ENCODE results near the gene RNF215.

RNF215 gene

GRCh38 chr22:30337461-30337778, 49.8 kb downstream of the RNF215 start:
- H3K9me3 ChIP-seq (ENCODE audit: insufficient read depth, low read depth, low read length): peaks cover 2% of the 10 kb centered on the region
- no peak overlapping the region for H4K91ac ChIP-seq (ENCODE audit: low read depth, low read length)
- H3K79me2 ChIP-seq (ENCODE audit: control insufficient read depth, insufficient read depth, low read length, poor library complexity): no peaks in the 10 kb centered on the region
- H3K36me3 ChIP-seq (ENCODE audit: control insufficient read depth in 1 of 2, insufficient read depth in 2 of 2, low read length in 2 of 2): peaks cover 88 to 95% of the 10 kb centered on the region in 2 experiments
- no peak overlapping the region for H2BK5ac ChIP-seq (ENCODE audit: low read depth, low read length, poor library complexity)
- H2AK5ac ChIP-seq (ENCODE audit: low read length): no peak overlapping the region
- no peak overlapping the region for H3K4me2 ChIP-seq (ENCODE audit: low read length)
- H2BK12ac ChIP-seq (ENCODE audit: low read length): no peak overlapping the region
- peaks cover 9% of the 10 kb centered on the region for H3K79me1 ChIP-seq (ENCODE audit: low read length)
- H3K9ac ChIP-seq (ENCODE audit: low read length): no peak overlapping the region
- DNase-seq: no peak
- no peaks in the 10 kb centered on the region for H3K27me3 ChIP-seq (ENCODE audit: insufficient read depth, low read length)
- H3K4me3 ChIP-seq (ENCODE audit: low read depth, low read length): no peak overlapping the region
- WGBS (ENCODE audit: extremely low coverage, insufficient coverage, insufficient read length): no CpG with 5 or more reads among the region's 8 CpGs
- no peak overlapping the region for H3K23ac ChIP-seq (ENCODE audit: low read length)
- H3K27ac ChIP-seq (ENCODE audit: low read depth, low read length): no peak overlapping the region
- no peak overlapping the region for H4K12ac ChIP-seq (ENCODE audit: low read depth, low read length)
- peaks cover 14 to 19% of the 10 kb centered on the region in 2 experiments for H3K4me1 ChIP-seq (ENCODE audit: control insufficient read depth in 1 of 2, insufficient read depth in 2 of 2, low read length in 2 of 2)
- no peak overlapping the region for H4K8ac ChIP-seq (ENCODE audit: low read depth, low read length)
- H3K4ac ChIP-seq (ENCODE audit: low read depth, low read length): no peak overlapping the region
- H2BK120ac ChIP-seq (ENCODE audit: insufficient read depth, low read length, poor library complexity): no peak overlapping the region
- no peak overlapping the region for H2AFZ ChIP-seq (ENCODE audit: insufficient read depth, low read length, poor library complexity)
- H3K18ac ChIP-seq (ENCODE audit: low read length): no peak overlapping the region
- H3K14ac ChIP-seq (ENCODE audit: low read length): no peak overlapping the region

- WGBS (ENCODE audit: extremely low coverage, insufficient coverage, insufficient read length): no CpG with 5 or more reads among the region's 4 CpGs
- H3K9me3 ChIP-seq (ENCODE audit: insufficient read depth, low read depth, low read length): peaks cover 2% of the 10 kb centered on the region
- H4K91ac ChIP-seq (ENCODE audit: low read depth, low read length): no peak overlapping the region
- H3K18ac ChIP-seq (ENCODE audit: low read length): no peak overlapping the region
- no peak overlapping the region for H2AK5ac ChIP-seq (ENCODE audit: low read length)
- no peaks in the 10 kb centered on the region for H3K27me3 ChIP-seq (ENCODE audit: insufficient read depth, low read length)
- H3K36me3 ChIP-seq (ENCODE audit: control insufficient read depth in 1 of 2, insufficient read depth in 2 of 2, low read length in 2 of 2): peaks cover 85 to 90% of the 10 kb centered on the region in 2 experiments
- H3K9ac ChIP-seq (ENCODE audit: low read length): no peak overlapping the region
- H4K12ac ChIP-seq (ENCODE audit: low read depth, low read length): no peak overlapping the region
- H2AFZ ChIP-seq (ENCODE audit: insufficient read depth, low read length, poor library complexity): no peak overlapping the region
- H3K4me2 ChIP-seq (ENCODE audit: low read length): no peak overlapping the region
- H2BK5ac ChIP-seq (ENCODE audit: low read depth, low read length, poor library complexity): no peak overlapping the region
- no peaks in the 10 kb centered on the region for H3K79me2 ChIP-seq (ENCODE audit: control insufficient read depth, insufficient read depth, low read length, poor library complexity)
- H2BK120ac ChIP-seq (ENCODE audit: insufficient read depth, low read length, poor library complexity): no peak overlapping the region
- peaks cover 17 to 22% of the 10 kb centered on the region in 2 experiments for H3K4me1 ChIP-seq (ENCODE audit: control insufficient read depth in 1 of 2, insufficient read depth in 2 of 2, low read length in 2 of 2)
- H3K4ac ChIP-seq (ENCODE audit: low read depth, low read length): no peak overlapping the region
- H4K8ac ChIP-seq (ENCODE audit: low read depth, low read length): no peak overlapping the region
- H3K4me3 ChIP-seq (ENCODE audit: low read depth, low read length): no peak overlapping the region
- peaks cover 11% of the 10 kb centered on the region for H3K79me1 ChIP-seq (ENCODE audit: low read length)
- DNase-seq: peak in 1 of 2 donors; percentile 37
- H2BK12ac ChIP-seq (ENCODE audit: low read length): no peak overlapping the region
- H3K14ac ChIP-seq (ENCODE audit: low read length): no peak overlapping the region
- H3K23ac ChIP-seq (ENCODE audit: low read length): no peak overlapping the region
- no peak overlapping the region for H3K27ac ChIP-seq (ENCODE audit: low read depth, low read length)
Measured at GRCh38 chr22:30336752-30337460, 50.3 kb downstream of the RNF215 start.

- Histone ChIP-seq H2AK5ac (ENCODE audit: low read length) (no peak overlapping the region), H2BK120ac (ENCODE audit: insufficient read depth, low read length, poor library complexity) (no peak overlapping the region), H3K9me3 (ENCODE audit: insufficient read depth, low read depth, low read length) (peaks cover 2% of the 10 kb centered on the region), H2BK12ac (ENCODE audit: low read length) (no peak overlapping the region), H3K18ac (ENCODE audit: low read length) (no peak overlapping the region), H4K12ac (ENCODE audit: low read depth, low read length) (no peak overlapping the region), H4K8ac (ENCODE audit: low read depth, low read length) (no peak overlapping the region), H3K79me1 (ENCODE audit: low read length) (peaks cover 17% of the 10 kb centered on the region), H3K4ac (ENCODE audit: low read depth, low read length) (no peak overlapping the region), H3K27me3 (ENCODE audit: insufficient read depth, low read length) (no peaks in the 10 kb centered on the region), H3K14ac (ENCODE audit: low read length) (no peak overlapping the region), H3K23ac (ENCODE audit: low read length) (no peak overlapping the region), H3K9ac (ENCODE audit: low read length) (no peak overlapping the region), H4K91ac (ENCODE audit: low read depth, low read length) (no peak overlapping the region), H2BK5ac (ENCODE audit: low read depth, low read length, poor library complexity) (no peak overlapping the region), H3K4me2 (ENCODE audit: low read length) (no peak overlapping the region), H3K4me1 (ENCODE audit: control insufficient read depth in 1 of 2, insufficient read depth in 2 of 2, low read length in 2 of 2) (peaks cover 23 to 28% of the 10 kb centered on the region in 2 experiments), H3K79me2 (ENCODE audit: control insufficient read depth, insufficient read depth, low read length, poor library complexity) (peaks cover 3% of the 10 kb centered on the region), H3K36me3 (ENCODE audit: control insufficient read depth in 1 of 2, insufficient read depth in 2 of 2, low read length in 2 of 2) (peaks cover 68 to 76% of the 10 kb centered on the region in 2 experiments), H3K27ac (ENCODE audit: low read depth, low read length) (no peak overlapping the region), H2AFZ (ENCODE audit: insufficient read depth, low read length, poor library complexity) (no peak overlapping the region), H3K4me3 (ENCODE audit: low read depth, low read length) (no peak overlapping the region)
- no CpG with 5 or more reads among the region's 1 CpG for WGBS (ENCODE audit: extremely low coverage, insufficient coverage, insufficient read length)
- DNase-seq: peak; percentile 58 to 62
Measured at GRCh38 chr22:30335236-30335635, 52.0 kb downstream of the RNF215 start.

- H4K91ac ChIP-seq (ENCODE audit: low read depth, low read length): no peak overlapping the region
- H3K4ac ChIP-seq (ENCODE audit: low read depth, low read length): no peak overlapping the region
- H3K9me3 ChIP-seq (ENCODE audit: insufficient read depth, low read depth, low read length): peaks cover 2% of the 10 kb centered on the region
- H3K4me2 ChIP-seq (ENCODE audit: low read length): no peak overlapping the region
- peaks cover 22% of the 10 kb centered on the region for H3K79me1 ChIP-seq (ENCODE audit: low read length)
- H2BK120ac ChIP-seq (ENCODE audit: insufficient read depth, low read length, poor library complexity): no peak overlapping the region
- DNase-seq: no peak
- no CpG with 5 or more reads among the region's 4 CpGs for WGBS (ENCODE audit: extremely low coverage, insufficient coverage, insufficient read length)
- H3K4me1 ChIP-seq (ENCODE audit: control insufficient read depth in 1 of 2, insufficient read depth in 2 of 2, low read length in 2 of 2): peaks cover 23 to 28% of the 10 kb centered on the region in 2 experiments
- H2AK5ac ChIP-seq (ENCODE audit: low read length): no peak overlapping the region
- no peak overlapping the region for H2BK5ac ChIP-seq (ENCODE audit: low read depth, low read length, poor library complexity)
- no peak overlapping the region for H3K23ac ChIP-seq (ENCODE audit: low read length)
- no peak overlapping the region for H2AFZ ChIP-seq (ENCODE audit: insufficient read depth, low read length, poor library complexity)
- H3K27ac ChIP-seq (ENCODE audit: low read depth, low read length): no peak overlapping the region
- H4K12ac ChIP-seq (ENCODE audit: low read depth, low read length): no peak overlapping the region
- no peak overlapping the region for H4K8ac ChIP-seq (ENCODE audit: low read depth, low read length)
- H3K79me2 ChIP-seq (ENCODE audit: control insufficient read depth, insufficient read depth, low read length, poor library complexity): peaks cover 3% of the 10 kb centered on the region
- no peak overlapping the region for H2BK12ac ChIP-seq (ENCODE audit: low read length)
- H3K36me3 ChIP-seq (ENCODE audit: control insufficient read depth in 1 of 2, insufficient read depth in 2 of 2, low read length in 2 of 2): peaks cover 62 to 70% of the 10 kb centered on the region in 2 experiments
- no peaks in the 10 kb centered on the region for H3K27me3 ChIP-seq (ENCODE audit: insufficient read depth, low read length)
- H3K4me3 ChIP-seq (ENCODE audit: low read depth, low read length): no peak overlapping the region
- H3K18ac ChIP-seq (ENCODE audit: low read length): no peak overlapping the region
- no peak overlapping the region for H3K9ac ChIP-seq (ENCODE audit: low read length)
- no peak overlapping the region for H3K14ac ChIP-seq (ENCODE audit: low read length)
Measured at GRCh38 chr22:30334646-30335045, 52.6 kb downstream of the RNF215 start.

Data from trophoblast cell (in vitro differentiated cells and primary cell).